UCSD-AML1 (cell line): Measurements from ENCODE around the gene TAF4.
"Not testable (repeated sequence)": the region's sequence is repeated elsewhere in the genome, so short reads cannot be mapped to it uniquely, and the experiment has no call there.

ENCODE experiments used
- DNase-seq: peaks from one replicate; lab custom pipeline; 2025; ENCODE audit not compliant: unreplicated experiment; lab: John Stamatoyannopoulos, UW

Gene TAF4

GRCh38 chr20:62059920-62060630 is 5.6 kb downstream of the TAF4 start:
- no peak for DNase-seq

- DNase-seq: no peak
Measured at GRCh38 chr20:62059401-62059800, 6.3 kb downstream of the TAF4 start.

GRCh38 chr20:62058941-62059340 is 6.7 kb downstream of the TAF4 start:
- DNase-seq: no peak

- no peak for DNase-seq
Measured at GRCh38 chr20:62056975-62057374, 8.7 kb downstream of the TAF4 start.

GRCh38 chr20:62056377-62056776 is 9.3 kb downstream of the TAF4 start:
- no peak for DNase-seq

GRCh38 chr20:62055862-62056115 is 9.9 kb downstream of the TAF4 start:
- not testable (repeated sequence) for DNase-seq

- no peak for DNase-seq
Measured at GRCh38 chr20:62055106-62055861, 10.4 kb downstream of the TAF4 start.

GRCh38 chr20:62054451-62054953 is 11.2 kb downstream of the TAF4 start:
- no peak for DNase-seq

GRCh38 chr20:62053465-62054196 is 12.1 kb downstream of the TAF4 start:
- no peak for DNase-seq

- DNase-seq: no peak
Measured at GRCh38 chr20:62052842-62053464, 12.7 kb downstream of the TAF4 start.

- DNase-seq: no peak
Measured at GRCh38 chr20:62052336-62052841, 13.3 kb downstream of the TAF4 start.

GRCh38 chr20:62051546-62052255 is 14.0 kb downstream of the TAF4 start:
- no peak for DNase-seq

- DNase-seq: no peak
Measured at GRCh38 chr20:62051144-62051543, 14.5 kb downstream of the TAF4 start.

GRCh38 chr20:62050166-62051120 is 15.2 kb downstream of the TAF4 start:
- no peak for DNase-seq

GRCh38 chr20:62049342-62050165 is 16.1 kb downstream of the TAF4 start:
- DNase-seq: no peak

GRCh38 chr20:62048821-62049291 is 16.8 kb downstream of the TAF4 start:
- DNase-seq: no peak

- DNase-seq: no peak
Measured at GRCh38 chr20:62048346-62048761, 17.3 kb downstream of the TAF4 start.

GRCh38 chr20:62047666-62048345 is 17.9 kb downstream of the TAF4 start:
- no peak for DNase-seq
